ENCODE measurements around the gene RAN.
A peak's percentile ranks its signal among the peaks of the same experiment; 100 is the strongest.
"Not testable (repeated sequence)": the region's sequence is repeated elsewhere in the genome, so short reads cannot be mapped to it uniquely, and the experiment has no call there.

The RAN gene

GRCh38 chr12:130868412-130868811 is 3.5 kb upstream of the RAN start:
- Histone ChIP-seq H3K4me1 (ENCODE audit: control insufficient read depth in 1 of 2, insufficient read depth in 2 of 2, low read length in 2 of 2) (peaks cover 9 to 10% of the 10 kb centered on the region in 2 donors), H3K9me3 (ENCODE audit: control insufficient read depth in 1 of 2, low read length in 2 of 2) (no peaks in the 10 kb centered on the region), H3K27me3 (ENCODE audit: control insufficient read depth in 1 of 2, insufficient read depth in 2 of 2, low read length in 2 of 2) (no peaks in the 10 kb centered on the region), H3K4me3 (ENCODE audit: low read depth in 1 of 2, low read length in 2 of 2) (no peak overlapping the region), H3K27ac (ENCODE audit: low read depth, low read length) (no peak overlapping the region), H3K9ac (ENCODE audit: low read depth in 1 of 2, low read length in 2 of 2) (no peak overlapping the region), H3K36me3 (ENCODE audit: control insufficient read depth in 1 of 2, insufficient read depth in 2 of 2, low read length in 2 of 2) (no peaks in the 10 kb centered on the region)

- Histone ChIP-seq H3K9ac (ENCODE audit: low read depth in 1 of 2, low read length in 2 of 2) (peak overlapping the region in 1 of 2 donors; percentile 64), H3K27ac (ENCODE audit: low read depth, low read length) (no peak overlapping the region), H3K4me1 (ENCODE audit: control insufficient read depth in 1 of 2, insufficient read depth in 2 of 2, low read length in 2 of 2) (peaks cover 12 to 20% of the 10 kb centered on the region in 2 donors), H3K4me3 (ENCODE audit: low read depth in 1 of 2, low read length in 2 of 2) (peak overlapping the region; percentile 82 to 87), H3K36me3 (ENCODE audit: control insufficient read depth in 1 of 2, insufficient read depth in 2 of 2, low read length in 2 of 2) (peaks cover 11 to 22% of the 10 kb centered on the region in 2 donors), H3K9me3 (ENCODE audit: control insufficient read depth in 1 of 2, low read length in 2 of 2) (no peaks in the 10 kb centered on the region), H3K27me3 (ENCODE audit: control insufficient read depth in 1 of 2, insufficient read depth in 2 of 2, low read length in 2 of 2) (no peaks in the 10 kb centered on the region)
Observed at GRCh38 chr12:130870442-130871285, 1.2 kb upstream of the RAN start.

- Histone ChIP-seq H3K9ac (ENCODE audit: low read depth in 1 of 2, low read length in 2 of 2) (peak overlapping the region; percentile 84 to 91), H3K4me1 (ENCODE audit: control insufficient read depth in 1 of 2, insufficient read depth in 2 of 2, low read length in 2 of 2) (peaks cover 15 to 20% of the 10 kb centered on the region in 2 donors), H3K27ac (ENCODE audit: low read depth, low read length) (peak overlapping the region; percentile 70), H3K27me3 (ENCODE audit: control insufficient read depth in 1 of 2, insufficient read depth in 2 of 2, low read length in 2 of 2) (no peaks in the 10 kb centered on the region), H3K36me3 (ENCODE audit: control insufficient read depth in 1 of 2, insufficient read depth in 2 of 2, low read length in 2 of 2) (peaks cover 16 to 38% of the 10 kb centered on the region in 2 donors), H3K9me3 (ENCODE audit: control insufficient read depth in 1 of 2, low read length in 2 of 2) (no peaks in the 10 kb centered on the region), H3K4me3 (ENCODE audit: low read depth in 1 of 2, low read length in 2 of 2) (peak overlapping the region; percentile 86 to 89)
Observed at GRCh38 chr12:130872179-130873096, 572 bp downstream of the RAN start.

- Histone ChIP-seq H3K9me3 (ENCODE audit: control insufficient read depth in 1 of 2, low read length in 2 of 2) (no peaks in the 10 kb centered on the region), H3K27me3 (ENCODE audit: control insufficient read depth in 1 of 2, insufficient read depth in 2 of 2, low read length in 2 of 2) (no peaks in the 10 kb centered on the region), H3K36me3 (ENCODE audit: control insufficient read depth in 1 of 2, insufficient read depth in 2 of 2, low read length in 2 of 2) (peaks cover 16 to 38% of the 10 kb centered on the region in 2 donors), H3K9ac (ENCODE audit: low read depth in 1 of 2, low read length in 2 of 2) (peak overlapping the region; percentile 84 to 91), H3K4me1 (ENCODE audit: control insufficient read depth in 1 of 2, insufficient read depth in 2 of 2, low read length in 2 of 2) (peaks cover 23 to 26% of the 10 kb centered on the region in 2 donors), H3K27ac (ENCODE audit: low read depth, low read length) (no peak overlapping the region), H3K4me3 (ENCODE audit: low read depth in 1 of 2, low read length in 2 of 2) (peak overlapping the region; percentile 86 to 89)
Observed at GRCh38 chr12:130873106-130873795, 1.4 kb downstream of the RAN start.

GRCh38 chr12:130873825-130874224 is 2.0 kb downstream of the RAN start:
- H3K9me3 ChIP-seq (ENCODE audit: control insufficient read depth in 1 of 2, low read length in 2 of 2) = no peaks in the 10 kb centered on the region
- peaks cover 26 to 29% of the 10 kb centered on the region in 2 donors for H3K4me1 ChIP-seq (ENCODE audit: control insufficient read depth in 1 of 2, insufficient read depth in 2 of 2, low read length in 2 of 2)
- H3K9ac ChIP-seq (ENCODE audit: low read depth in 1 of 2, low read length in 2 of 2) = peak overlapping the region in 1 of 2 donors; percentile 84
- H3K27ac ChIP-seq (ENCODE audit: low read depth, low read length) = no peak overlapping the region
- H3K4me3 ChIP-seq (ENCODE audit: low read depth in 1 of 2, low read length in 2 of 2) = no peak overlapping the region
- peaks cover 16 to 38% of the 10 kb centered on the region in 2 donors for H3K36me3 ChIP-seq (ENCODE audit: control insufficient read depth in 1 of 2, insufficient read depth in 2 of 2, low read length in 2 of 2)
- no peaks in the 10 kb centered on the region for H3K27me3 ChIP-seq (ENCODE audit: control insufficient read depth in 1 of 2, insufficient read depth in 2 of 2, low read length in 2 of 2)

GRCh38 chr12:130874696-130875095 is 2.8 kb downstream of the RAN start:
- peaks cover 26 to 29% of the 10 kb centered on the region in 2 donors for H3K4me1 ChIP-seq (ENCODE audit: control insufficient read depth in 1 of 2, insufficient read depth in 2 of 2, low read length in 2 of 2)
- H3K9me3 ChIP-seq (ENCODE audit: control insufficient read depth in 1 of 2, low read length in 2 of 2) = no peaks in the 10 kb centered on the region
- H3K27ac ChIP-seq (ENCODE audit: low read depth, low read length) = no peak overlapping the region
- no peaks in the 10 kb centered on the region for H3K27me3 ChIP-seq (ENCODE audit: control insufficient read depth in 1 of 2, insufficient read depth in 2 of 2, low read length in 2 of 2)
- H3K4me3 ChIP-seq (ENCODE audit: low read depth in 1 of 2, low read length in 2 of 2) = no peak overlapping the region
- no peak overlapping the region for H3K9ac ChIP-seq (ENCODE audit: low read depth in 1 of 2, low read length in 2 of 2)
- H3K36me3 ChIP-seq (ENCODE audit: control insufficient read depth in 1 of 2, insufficient read depth in 2 of 2, low read length in 2 of 2) = peaks cover 16 to 38% of the 10 kb centered on the region in 2 donors

GRCh38 chr12:130875193-130875592 is 3.3 kb downstream of the RAN start:
- H3K27ac ChIP-seq (ENCODE audit: low read depth, low read length) = no peak overlapping the region
- H3K9ac ChIP-seq (ENCODE audit: low read depth in 1 of 2, low read length in 2 of 2) = no peak overlapping the region
- H3K36me3 ChIP-seq (ENCODE audit: control insufficient read depth in 1 of 2, insufficient read depth in 2 of 2, low read length in 2 of 2) = peaks cover 16 to 38% of the 10 kb centered on the region in 2 donors
- H3K4me3 ChIP-seq (ENCODE audit: low read depth in 1 of 2, low read length in 2 of 2) = no peak overlapping the region
- no peaks in the 10 kb centered on the region for H3K27me3 ChIP-seq (ENCODE audit: control insufficient read depth in 1 of 2, insufficient read depth in 2 of 2, low read length in 2 of 2)
- H3K9me3 ChIP-seq (ENCODE audit: control insufficient read depth in 1 of 2, low read length in 2 of 2) = no peaks in the 10 kb centered on the region
- H3K4me1 ChIP-seq (ENCODE audit: control insufficient read depth in 1 of 2, insufficient read depth in 2 of 2, low read length in 2 of 2) = peaks cover 26 to 34% of the 10 kb centered on the region in 2 donors

- not testable (repeated sequence) for H3K27me3 ChIP-seq (ENCODE audit: control insufficient read depth in 1 of 2, insufficient read depth in 2 of 2, low read length in 2 of 2); H3K9me3 ChIP-seq (ENCODE audit: control insufficient read depth in 1 of 2, low read length in 2 of 2); H3K27ac ChIP-seq (ENCODE audit: low read depth, low read length); H3K4me3 ChIP-seq (ENCODE audit: low read depth in 1 of 2, low read length in 2 of 2); H3K9ac ChIP-seq (ENCODE audit: low read depth in 1 of 2, low read length in 2 of 2)
- peaks cover 16 to 38% of the 10 kb centered on the region in 2 donors for H3K36me3 ChIP-seq (ENCODE audit: control insufficient read depth in 1 of 2, insufficient read depth in 2 of 2, low read length in 2 of 2)
- H3K4me1 ChIP-seq (ENCODE audit: control insufficient read depth in 1 of 2, insufficient read depth in 2 of 2, low read length in 2 of 2) = peaks cover 26 to 37% of the 10 kb centered on the region in 2 donors
Observed at GRCh38 chr12:130875708-130876107, 3.8 kb downstream of the RAN start.

- Histone ChIP-seq H3K9me3 (ENCODE audit: control insufficient read depth in 1 of 2, low read length in 2 of 2) (no peaks in the 10 kb centered on the region), H3K36me3 (ENCODE audit: control insufficient read depth in 1 of 2, insufficient read depth in 2 of 2, low read length in 2 of 2) (peaks cover 16 to 38% of the 10 kb centered on the region in 2 donors), H3K4me3 (ENCODE audit: low read depth in 1 of 2, low read length in 2 of 2) (no peak overlapping the region), H3K27me3 (ENCODE audit: control insufficient read depth in 1 of 2, insufficient read depth in 2 of 2, low read length in 2 of 2) (no peaks in the 10 kb centered on the region), H3K9ac (ENCODE audit: low read depth in 1 of 2, low read length in 2 of 2) (no peak overlapping the region), H3K4me1 (ENCODE audit: control insufficient read depth in 1 of 2, insufficient read depth in 2 of 2, low read length in 2 of 2) (peaks cover 26 to 37% of the 10 kb centered on the region in 2 donors), H3K27ac (ENCODE audit: low read depth, low read length) (no peak overlapping the region)
Observed at GRCh38 chr12:130876297-130876696, 4.4 kb downstream of the RAN start.

Measured in duodenal mucosa (tissue), 2 donors.